Astrocyte (in vitro differentiated cells and primary cell): Measurements from ENCODE around the gene DOCK6. TPM values are rescaled to one million over a fixed set of nuclear protein-coding genes. Genes with fewer than 3 reads are reported as not detected.
A peak's percentile ranks its signal among the peaks of the same experiment; 100 is the strongest.

ENCODE experiments used
- DNase-seq: peaks from one replicate; pipeline ENCODE4 v3.0.0-alpha.2; 2010; ENCODE audit warnings: low read depth
- FAIRE-seq: peaks from 2 replicates; lab custom pipeline; 2011; peaks lifted over from hg19 to GRCh38; lab: Jason Lieb, UNC
- H2AFZ ChIP-seq: 2 replicates; pipeline ENCODE4 v1.6.0; 2012; ENCODE audit warnings: low read depth, low read length, inconsistent platforms
- H3K27ac ChIP-seq: 2 replicates; pipeline ENCODE4 v1.5.1; 2011; ENCODE audit warnings: low read depth, low read length, inconsistent platforms
- H3K27me3 ChIP-seq: 2 replicates; pipeline ENCODE4 v1.6.0; 2011; ENCODE audit warnings: low read length, inconsistent platforms; ENCODE audit not compliant: insufficient read depth
- H3K36me3 ChIP-seq: 2 replicates; pipeline ENCODE4 v1.5.1; 2011; ENCODE audit warnings: low read length, inconsistent platforms; ENCODE audit not compliant: insufficient read depth
- H3K4me1 ChIP-seq: 2 replicates; pipeline ENCODE4 v1.5.1; 2011; ENCODE audit warnings: low read length, inconsistent platforms; ENCODE audit not compliant: insufficient read depth
- H3K4me2 ChIP-seq: 2 replicates; pipeline ENCODE4 v1.6.0; 2012; ENCODE audit warnings: low read length, inconsistent platforms
- H3K4me3 ChIP-seq: 2 replicates; pipeline ENCODE4 v1.5.1; 2011; ENCODE audit warnings: low read depth, mild to moderate bottlenecking, low read length, inconsistent platforms; ENCODE audit not compliant: insufficient read depth
- H3K79me2 ChIP-seq: 2 replicates; pipeline ENCODE4 v1.6.0; 2012; ENCODE audit warnings: mild to moderate bottlenecking, low read length, inconsistent platforms; ENCODE audit not compliant: insufficient read depth
- H3K9ac ChIP-seq: 2 replicates; pipeline ENCODE4 v1.6.0; 2012; ENCODE audit warnings: mild to moderate bottlenecking, low read length, inconsistent platforms
- H3K9me3 ChIP-seq: 2 replicates; pipeline ENCODE4 v1.5.1; 2012; ENCODE audit warnings: low read depth, mild to moderate bottlenecking, low read length, inconsistent platforms; ENCODE audit not compliant: insufficient read depth
- H4K20me1 ChIP-seq: 2 replicates; pipeline ENCODE4 v1.6.0; 2012; ENCODE audit warnings: low read length, inconsistent platforms; ENCODE audit not compliant: insufficient read depth
- H3K27ac Mint-ChIP-seq: one replicate; pipeline ENCODE4 v1.8.0; 2021; ENCODE audit warnings: mild to moderate bottlenecking, mixed read lengths; ENCODE audit not compliant: unreplicated experiment
- H3K27me3 Mint-ChIP-seq: one replicate; pipeline ENCODE4 v1.8.0; 2021; ENCODE audit warnings: low read depth, mixed read lengths; ENCODE audit not compliant: unreplicated experiment
- H3K36me3 Mint-ChIP-seq: one replicate; pipeline ENCODE4 v1.8.0; 2021; ENCODE audit warnings: low read depth, mixed read lengths; ENCODE audit not compliant: unreplicated experiment
- H3K4me1 Mint-ChIP-seq: one replicate; pipeline ENCODE4 v1.8.0; 2021; ENCODE audit warnings: low read depth, mixed read lengths; ENCODE audit not compliant: unreplicated experiment
- H3K4me3 Mint-ChIP-seq: one replicate; pipeline ENCODE4 v1.8.0; 2021; ENCODE audit warnings: mild to moderate bottlenecking, moderate library complexity, mixed read lengths; ENCODE audit not compliant: unreplicated experiment
- H3K9me3 Mint-ChIP-seq: one replicate; pipeline ENCODE4 v1.8.0; 2021; ENCODE audit warnings: mild to moderate bottlenecking, mixed read lengths; ENCODE audit not compliant: unreplicated experiment
- EZH2 ChIP-seq: IDR thresholded peaks from 2 replicates; pipeline ENCODE4 v1.6.1; 2012; ENCODE audit warnings: mild to moderate bottlenecking, low read length, inconsistent platforms; ENCODE audit not compliant: insufficient read depth
- total RNA-seq: library from RNA; stranded (reverse); gene quantifications from 2 replicates; pipeline ENCODE4 v1.2.1, GENCODE V29; 2021
- TF ChIP-seq, protein P1 (sequence below): IDR thresholded peaks from 2 replicates; pipeline ENCODE4 v1.5.1; 2011; ENCODE audit warnings: low read depth, mild to moderate bottlenecking, inconsistent platforms, low read length, moderate library complexity; ENCODE audit not compliant: insufficient read depth

DOCK6 gene
- total RNA-seq, 1 donor from 2014 or later, result 38.3 TPM

GRCh38 chr19:11199517-11199916, 62.8 kb downstream of the DOCK6 start:
- peaks cover 9% of the 10 kb centered on the region for H4K20me1 ChIP-seq
- DNase-seq (no peak), FAIRE-seq (no peak)
- peaks cover 33% of the 10 kb centered on the region for H3K4me1 ChIP-seq
- no peak overlapping the region for H3K4me2 ChIP-seq
- no peak overlapping the region for H3K27ac ChIP-seq
- H3K27me3 Mint-ChIP-seq, result no peaks in the 10 kb centered on the region
- no peaks in the 10 kb centered on the region for H3K36me3 ChIP-seq
- no peak for TF ChIP-seq EZH2
- TF ChIP-seq, protein P1, sequence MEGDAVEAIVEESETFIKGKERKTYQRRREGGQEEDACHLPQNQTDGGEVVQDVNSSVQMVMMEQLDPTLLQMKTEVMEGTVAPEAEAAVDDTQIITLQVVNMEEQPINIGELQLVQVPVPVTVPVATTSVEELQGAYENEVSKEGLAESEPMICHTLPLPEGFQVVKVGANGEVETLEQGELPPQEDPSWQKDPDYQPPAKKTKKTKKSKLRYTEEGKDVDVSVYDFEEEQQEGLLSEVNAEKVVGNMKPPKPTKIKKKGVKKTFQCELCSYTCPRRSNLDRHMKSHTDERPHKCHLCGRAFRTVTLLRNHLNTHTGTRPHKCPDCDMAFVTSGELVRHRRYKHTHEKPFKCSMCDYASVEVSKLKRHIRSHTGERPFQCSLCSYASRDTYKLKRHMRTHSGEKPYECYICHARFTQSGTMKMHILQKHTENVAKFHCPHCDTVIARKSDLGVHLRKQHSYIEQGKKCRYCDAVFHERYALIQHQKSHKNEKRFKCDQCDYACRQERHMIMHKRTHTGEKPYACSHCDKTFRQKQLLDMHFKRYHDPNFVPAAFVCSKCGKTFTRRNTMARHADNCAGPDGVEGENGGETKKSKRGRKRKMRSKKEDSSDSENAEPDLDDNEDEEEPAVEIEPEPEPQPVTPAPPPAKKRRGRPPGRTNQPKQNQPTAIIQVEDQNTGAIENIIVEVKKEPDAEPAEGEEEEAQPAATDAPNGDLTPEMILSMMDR, result no peak
- peaks cover 8% of the 10 kb centered on the region for H3K36me3 Mint-ChIP-seq
- H3K9me3 ChIP-seq, result no peaks in the 10 kb centered on the region
- H3K4me3 Mint-ChIP-seq, result no peak overlapping the region
- peaks cover 23% of the 10 kb centered on the region for H3K79me2 ChIP-seq
- H3K4me1 Mint-ChIP-seq, result peaks cover 9% of the 10 kb centered on the region
- no peak overlapping the region for H3K9ac ChIP-seq
- no peaks in the 10 kb centered on the region for H3K9me3 Mint-ChIP-seq
- no peaks in the 10 kb centered on the region for H3K27me3 ChIP-seq
- H3K4me3 ChIP-seq, result no peak overlapping the region
- H2AFZ ChIP-seq, result no peak overlapping the region
- no peak overlapping the region for H3K27ac Mint-ChIP-seq

GRCh38 chr19:11198769-11199424, 63.4 kb downstream of the DOCK6 start:
- no peaks in the 10 kb centered on the region for H3K27me3 ChIP-seq
- no peak overlapping the region for H3K4me2 ChIP-seq
- H3K4me3 Mint-ChIP-seq, result peak overlapping the region; percentile 69
- H3K36me3 ChIP-seq, result no peaks in the 10 kb centered on the region
- no peak overlapping the region for H3K9ac ChIP-seq
- no peak overlapping the region for H3K27ac ChIP-seq
- DNase-seq (no peak), FAIRE-seq (no peak)
- peaks cover 5% of the 10 kb centered on the region for H3K4me1 Mint-ChIP-seq
- TF ChIP-seq, protein P1, result no peak
- TF ChIP-seq EZH2, result no peak
- no peaks in the 10 kb centered on the region for H3K27me3 Mint-ChIP-seq
- peaks cover 9% of the 10 kb centered on the region for H4K20me1 ChIP-seq
- H2AFZ ChIP-seq, result no peak overlapping the region
- peaks cover 26% of the 10 kb centered on the region for H3K79me2 ChIP-seq
- H3K9me3 ChIP-seq, result no peaks in the 10 kb centered on the region
- no peaks in the 10 kb centered on the region for H3K9me3 Mint-ChIP-seq
- no peak overlapping the region for H3K27ac Mint-ChIP-seq
- no peak overlapping the region for H3K4me3 ChIP-seq
- peaks cover 11% of the 10 kb centered on the region for H3K36me3 Mint-ChIP-seq
- H3K4me1 ChIP-seq, result peaks cover 29% of the 10 kb centered on the region

DNA sequence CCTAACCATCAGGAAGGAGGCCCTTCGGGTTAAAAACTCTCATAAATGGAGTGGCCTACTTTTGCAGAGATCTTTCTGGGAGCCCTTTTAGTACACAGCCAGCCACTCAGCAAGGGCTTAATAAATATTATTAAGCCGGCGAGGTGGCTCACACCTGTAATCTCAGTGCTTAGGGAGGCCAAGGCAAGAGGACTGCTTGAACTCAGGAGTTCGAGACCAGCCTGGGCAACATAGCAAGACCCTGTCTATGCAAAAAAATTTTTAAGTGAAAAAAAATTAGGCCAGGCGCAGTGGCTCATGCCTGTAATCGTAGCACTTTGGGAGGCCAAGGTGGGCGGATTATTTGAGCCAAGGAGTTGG, 64.2 kb downstream of the DOCK6 start:
- no peaks in the 10 kb centered on the region for H3K27me3 Mint-ChIP-seq
- H3K9me3 Mint-ChIP-seq, result no peaks in the 10 kb centered on the region
- H3K27ac Mint-ChIP-seq, result peak overlapping the region; percentile 41
- no peak overlapping the region for H2AFZ ChIP-seq
- no peak for DNase-seq
- peaks cover 1% of the 10 kb centered on the region for H3K36me3 ChIP-seq
- TF ChIP-seq, protein P1, result no peak
- TF ChIP-seq EZH2, result no peak
- H3K4me2 ChIP-seq, result peak overlapping the region; percentile 100
- H3K4me1 Mint-ChIP-seq, result peaks cover 3% of the 10 kb centered on the region
- H3K27ac ChIP-seq, result no peak overlapping the region
- peaks cover 11% of the 10 kb centered on the region for H3K36me3 Mint-ChIP-seq
- FAIRE-seq, result no peak
- H4K20me1 ChIP-seq, result peaks cover 9% of the 10 kb centered on the region
- H3K79me2 ChIP-seq, result peaks cover 33% of the 10 kb centered on the region
- no peak overlapping the region for H3K9ac ChIP-seq
- H3K4me3 ChIP-seq, result peak overlapping the region; percentile 81
- peak overlapping the region; percentile 85 for H3K4me3 Mint-ChIP-seq
- no peaks in the 10 kb centered on the region for H3K27me3 ChIP-seq
- no peaks in the 10 kb centered on the region for H3K9me3 ChIP-seq
- peaks cover 23% of the 10 kb centered on the region for H3K4me1 ChIP-seq
